ENCODE results near the gene IGF2BP2. TPM values are rescaled to one million over a fixed set of nuclear protein-coding genes. Genes with fewer than 3 reads are reported as not detected.
"Not testable (repeated sequence)": the region's sequence is repeated elsewhere in the genome, so short reads cannot be mapped to it uniquely, and the experiment has no call there.

The IGF2BP2 gene
- total and polyA plus RNA-seq, 9 of the 15 experiments (the other 6 are each of a cell fraction or from before 2014, with no cell fraction given), result 3.2 to 59.6 (median 30.5) TPM

- H2AFZ ChIP-seq (ENCODE audit: low read depth, low read length); H3K4me2 ChIP-seq (ENCODE audit: insufficient read depth, low read length); H3K36me3 ChIP-seq (ENCODE audit: control insufficient read depth, insufficient read depth, low read length); CTCF ChIA-PET (ENCODE audit: low intra/inter-chr PET ratio); H3K27ac ChIP-seq (ENCODE audit: extremely low read depth, low read depth, low read length); H3K27me3 ChIP-seq (ENCODE audit: control insufficient read depth in 2 of 2, insufficient read depth in 2 of 2, low read length in 2 of 2); H3K9me3 ChIP-seq (replicated peaks; ENCODE audit: control insufficient read depth, insufficient read depth, low read depth, low read length); BruUV-seq (replicated peaks); in situ Hi-C loops (cut with MboI); H3K4me3 ChIP-seq; H3K9me1 ChIP-seq (ENCODE audit: control insufficient read depth, insufficient read depth, low read length); H3K9ac ChIP-seq (ENCODE audit: insufficient read depth in 1 of 2, low read depth in 2 of 2, low read length in 2 of 2); TF ChIP-seq REST (CRISPR knock-in tag; IDR thresholded peaks at IDR 0.05; ENCODE audit: low read depth); TOE1 (CRISPR knock-in tag; IDR thresholded peaks at IDR 0.05; ENCODE audit: borderline replicate concordance, low read depth): not testable (repeated sequence)
- WGBS (ENCODE audit: insufficient coverage, low coverage, missing lambda C conversion rate), result 28% methylated on average over 4 of the region's 4 CpGs
- peak; percentile 53 for ATAC-seq
- POLR2A ChIA-PET, result interaction anchor here (0.6 to 1.8 kb wide), 12 partner anchors 9 to 169 kb away, joined by 3 to 9 read pairs (median 4); partner anchors contain the start of gene TRA2B
- peaks cover 4 to 21% of the 10 kb centered on the region in 2 experiments; a peak in 4 of 5 replicates for H3K4me1 ChIP-seq (replicated peaks in 1 of 2; ENCODE audit: control insufficient read depth in 2 of 2, insufficient read depth in 2 of 2, low read length in 2 of 2)
- H3K79me2 ChIP-seq (ENCODE audit: control insufficient read depth, insufficient read depth, low read length), result peaks cover 89% of the 10 kb centered on the region
- peaks cover 16% of the 10 kb centered on the region for H4K20me1 ChIP-seq (replicated peaks; ENCODE audit: control insufficient read depth, insufficient read depth, low read length)
- intact Hi-C loops (cut with micrococcal nuclease), result loop anchor here (1.0 to 5.0 kb wide), 4 partner anchors 34 to 108 kb away; no protein-coding TSS in a partner anchor
- peak; percentile 39 to 77 (median 56) for DNase-seq (ENCODE audit: extremely low read depth in 1 of 4, low spot score in 3 of 4)
- FAIRE-seq, result peak; percentile 68
- TF ChIP-seq REST (IDR thresholded peaks at IDR 0.05; ENCODE audit: borderline replicate concordance) (peak; percentile 43; the same call in 1 of the 2 replicates), SMC3 (conservative IDR thresholded peaks at IDR 0.05; ENCODE audit: insufficient read depth, low read depth, low read length) (peak; percentile 40; the same call in 1 of the 2 replicates), CC2D1A (IDR thresholded peaks at IDR 0.05) (peak; percentile 61; the same call in 1 of the 2 replicates), RAD51 (IDR thresholded peaks at IDR 0.05; ENCODE audit: borderline replicate concordance, low read depth) (peak; percentile 84), USF2 (CRISPR knock-in tag; IDR thresholded peaks at IDR 0.05) (peak; percentile 86), TOE1 (IDR thresholded peaks at IDR 0.05; ENCODE audit: borderline replicate concordance) (peak; percentile 91)
- TF ChIP-seq, protein P1, sequence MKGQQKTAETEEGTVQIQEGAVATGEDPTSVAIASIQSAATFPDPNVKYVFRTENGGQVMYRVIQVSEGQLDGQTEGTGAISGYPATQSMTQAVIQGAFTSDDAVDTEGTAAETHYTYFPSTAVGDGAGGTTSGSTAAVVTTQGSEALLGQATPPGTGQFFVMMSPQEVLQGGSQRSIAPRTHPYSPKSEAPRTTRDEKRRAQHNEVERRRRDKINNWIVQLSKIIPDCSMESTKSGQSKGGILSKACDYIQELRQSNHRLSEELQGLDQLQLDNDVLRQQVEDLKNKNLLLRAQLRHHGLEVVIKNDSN (CRISPR knock-in tag; IDR thresholded peaks at IDR 0.05), result peak; percentile 74
- TF ChIP-seq, protein P2, sequence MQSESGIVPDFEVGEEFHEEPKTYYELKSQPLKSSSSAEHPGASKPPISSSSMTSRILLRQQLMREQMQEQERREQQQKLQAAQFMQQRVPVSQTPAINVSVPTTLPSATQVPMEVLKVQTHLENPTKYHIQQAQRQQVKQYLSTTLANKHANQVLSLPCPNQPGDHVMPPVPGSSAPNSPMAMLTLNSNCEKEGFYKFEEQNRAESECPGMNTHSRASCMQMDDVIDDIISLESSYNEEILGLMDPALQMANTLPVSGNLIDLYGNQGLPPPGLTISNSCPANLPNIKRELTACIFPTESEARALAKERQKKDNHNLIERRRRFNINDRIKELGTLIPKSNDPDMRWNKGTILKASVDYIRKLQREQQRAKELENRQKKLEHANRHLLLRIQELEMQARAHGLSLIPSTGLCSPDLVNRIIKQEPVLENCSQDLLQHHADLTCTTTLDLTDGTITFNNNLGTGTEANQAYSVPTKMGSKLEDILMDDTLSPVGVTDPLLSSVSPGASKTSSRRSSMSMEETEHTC (IDR thresholded peaks at IDR 0.05), result peak; percentile 82; the same call in 1 of the 2 replicates
Measured at GRCh38 chr3:185768578-185768982, 56.3 kb downstream of the IGF2BP2 start.
